NK-92 (cell line): ENCODE measurements around the gene ARHGEF38.

Experiments used
- DNase-seq: peaks from one replicate; lab custom pipeline; 2025; ENCODE audit not compliant: unreplicated experiment; lab: John Stamatoyannopoulos, UW

The ARHGEF38 gene

GRCh38 chr4:105551965-105552746 is at the start of gene ARHGEF38:
Gene ARHGEF38, plus strand, starts transcription at chr4:105552620. Its CDS starts 146 bp downstream, at chr4:105552766.
- no peak for DNase-seq

- DNase-seq, result no peak
Observed at GRCh38 chr4:105503484-105503883, 48.9 kb upstream of the ARHGEF38 start.

GRCh38 chr4:105504744-105505143 is 47.7 kb upstream of the ARHGEF38 start:
- DNase-seq, result no peak

GRCh38 chr4:105509291-105509690 is 43.1 kb upstream of the ARHGEF38 start:
- DNase-seq, result no peak

- no peak for DNase-seq
Observed at GRCh38 chr4:105509714-105510113, 42.7 kb upstream of the ARHGEF38 start.

GRCh38 chr4:105510245-105510644 is 42.2 kb upstream of the ARHGEF38 start:
- DNase-seq, result no peak

- no peak for DNase-seq
Observed at GRCh38 chr4:105520819-105521790, 31.3 kb upstream of the ARHGEF38 start.

- no peak for DNase-seq
Observed at GRCh38 chr4:105526656-105527055, 25.8 kb upstream of the ARHGEF38 start.

- DNase-seq, result no peak
Observed at GRCh38 chr4:105527081-105527480, 25.3 kb upstream of the ARHGEF38 start.

- DNase-seq, result no peak
Observed at GRCh38 chr4:105536601-105537000, 15.8 kb upstream of the ARHGEF38 start.

- no peak for DNase-seq
Observed at GRCh38 chr4:105541420-105541819, 11.0 kb upstream of the ARHGEF38 start.

GRCh38 chr4:105542039-105542438 is 10.4 kb upstream of the ARHGEF38 start:
- no peak for DNase-seq

- no peak for DNase-seq
Observed at GRCh38 chr4:105543346-105543745, 9.1 kb upstream of the ARHGEF38 start.

- no peak for DNase-seq
Observed at GRCh38 chr4:105543881-105544280, 8.5 kb upstream of the ARHGEF38 start.

GRCh38 chr4:105544520-105545286 is 7.7 kb upstream of the ARHGEF38 start:
- DNase-seq, result no peak

GRCh38 chr4:105546086-105546485 is 6.3 kb upstream of the ARHGEF38 start:
- DNase-seq, result no peak

- DNase-seq, result no peak
Observed at GRCh38 chr4:105547769-105548168, 4.7 kb upstream of the ARHGEF38 start.

- DNase-seq, result no peak
Observed at GRCh38 chr4:105548483-105548882, 3.9 kb upstream of the ARHGEF38 start.

GRCh38 chr4:105550641-105551040 is 1.8 kb upstream of the ARHGEF38 start:
- DNase-seq, result no peak

- no peak for DNase-seq
Observed at GRCh38 chr4:105555409-105555808, 3.0 kb downstream of the ARHGEF38 start.

GRCh38 chr4:105556206-105556605 is 3.8 kb downstream of the ARHGEF38 start:
- DNase-seq, result no peak
